Stimulated activated CD8-positive, alpha-beta memory T cell treated with anti-CD3 and anti-CD28 coated beads, Interleukin-7, amount 100 ng/mL, for 4 hours (primary cell): Measurements from ENCODE around the gene FTO.
"Not testable (repeated sequence)": the region's sequence is repeated elsewhere in the genome, so short reads cannot be mapped to it uniquely, and the experiment has no call there.

Source experiments
- DNase-seq, 2 donors: peaks; one replicate each; pipeline ENCODE4 v3.0.0-alpha.2; 2020; ENCODE audit warnings: low read depth in 2 of 2

FTO gene

GRCh38 chr16:53864819-53865493 lies 161.0 kb downstream of the FTO start:
- DNase-seq: no peak

GRCh38 chr16:53865494-53865863 lies 161.5 kb downstream of the FTO start:
- no peak for DNase-seq

- no peak for DNase-seq
Measured at GRCh38 chr16:53866520-53866919, 162.6 kb downstream of the FTO start.

GRCh38 chr16:53870831-53871230 lies 166.9 kb downstream of the FTO start:
- no peak for DNase-seq

- no peak for DNase-seq
Measured at GRCh38 chr16:53872248-53873221, 168.6 kb downstream of the FTO start.

GRCh38 chr16:53876811-53877210 lies 172.9 kb downstream of the FTO start:
- no peak for DNase-seq

GRCh38 chr16:53878216-53878615 lies 174.3 kb downstream of the FTO start:
- no peak for DNase-seq

GRCh38 chr16:53881371-53881770 lies 177.4 kb downstream of the FTO start:
- no peak for DNase-seq

- DNase-seq: no peak
Measured at GRCh38 chr16:53882310-53882709, 178.4 kb downstream of the FTO start.

- no peak for DNase-seq
Measured at GRCh38 chr16:53884748-53885147, 180.8 kb downstream of the FTO start.

GRCh38 chr16:53886482-53887378 lies 182.8 kb downstream of the FTO start:
- no peak for DNase-seq

GRCh38 chr16:53888222-53888621 lies 184.3 kb downstream of the FTO start:
- DNase-seq: no peak

GRCh38 chr16:53890877-53891276 lies 186.9 kb downstream of the FTO start:
- DNase-seq: not testable (repeated sequence)

GRCh38 chr16:53891409-53892139 lies 187.6 kb downstream of the FTO start:
- no peak for DNase-seq

GRCh38 chr16:53892155-53892554 lies 188.2 kb downstream of the FTO start:
- DNase-seq: no peak

- no peak for DNase-seq
Measured at GRCh38 chr16:53893731-53894435, 189.9 kb downstream of the FTO start.

GRCh38 chr16:53894686-53895085 lies 190.7 kb downstream of the FTO start:
- no peak for DNase-seq

GRCh38 chr16:53895433-53895832 lies 191.5 kb downstream of the FTO start:
- no peak for DNase-seq

- no peak for DNase-seq
Measured at GRCh38 chr16:53895851-53896250, 191.9 kb downstream of the FTO start.

- no peak for DNase-seq
Measured at GRCh38 chr16:53896722-53897121, 192.8 kb downstream of the FTO start.

GRCh38 chr16:53898993-53899392 lies 195.0 kb downstream of the FTO start:
- DNase-seq: no peak
